GM18870 (cell line): ENCODE results near the gene PRPF6.

Source experiments
- ATAC-seq: cut with Tn5 transposase; IDR thresholded peaks from one replicate; pipeline ENCODE4 v1.9.1; 2021; ENCODE audit warnings: moderate library complexity; ENCODE audit not compliant: unreplicated experiment

Gene PRPF6

DNA sequence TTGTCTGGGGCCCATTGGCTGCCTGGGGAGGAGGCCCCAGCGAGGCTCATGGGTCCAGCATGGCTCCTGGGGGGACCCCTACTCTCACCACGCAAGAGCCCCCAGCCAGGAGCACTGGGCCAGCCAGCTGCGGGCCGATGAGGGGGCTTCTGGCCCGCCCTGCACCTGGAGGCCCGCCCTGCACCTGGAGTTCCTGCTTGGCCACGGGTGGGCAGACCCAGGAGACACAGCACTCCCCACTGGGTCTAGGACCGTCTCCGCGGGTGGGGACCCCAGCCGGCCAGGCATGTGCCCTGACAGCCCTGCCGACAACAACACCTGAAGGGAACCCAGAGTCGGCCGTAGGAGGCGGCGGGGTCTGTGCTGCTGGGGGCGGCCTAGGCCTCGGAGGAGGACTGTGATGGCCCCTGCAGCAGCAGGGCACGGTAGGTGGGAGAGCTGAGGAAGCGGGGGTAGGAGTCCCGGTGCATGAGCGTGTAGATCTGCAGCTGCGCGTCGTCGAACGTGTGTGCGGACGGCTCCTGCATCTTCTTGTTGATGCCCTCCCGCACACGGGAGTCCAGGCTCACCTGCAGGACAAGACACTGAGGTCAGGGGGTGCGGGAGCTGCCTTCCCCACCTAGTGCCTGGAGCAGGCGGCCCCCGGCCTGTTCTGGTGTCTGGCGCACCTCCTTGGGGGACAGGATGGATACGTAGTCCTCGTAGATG is 92.7 kb downstream of the PRPF6 start:
- no peak for ATAC-seq

DNA sequence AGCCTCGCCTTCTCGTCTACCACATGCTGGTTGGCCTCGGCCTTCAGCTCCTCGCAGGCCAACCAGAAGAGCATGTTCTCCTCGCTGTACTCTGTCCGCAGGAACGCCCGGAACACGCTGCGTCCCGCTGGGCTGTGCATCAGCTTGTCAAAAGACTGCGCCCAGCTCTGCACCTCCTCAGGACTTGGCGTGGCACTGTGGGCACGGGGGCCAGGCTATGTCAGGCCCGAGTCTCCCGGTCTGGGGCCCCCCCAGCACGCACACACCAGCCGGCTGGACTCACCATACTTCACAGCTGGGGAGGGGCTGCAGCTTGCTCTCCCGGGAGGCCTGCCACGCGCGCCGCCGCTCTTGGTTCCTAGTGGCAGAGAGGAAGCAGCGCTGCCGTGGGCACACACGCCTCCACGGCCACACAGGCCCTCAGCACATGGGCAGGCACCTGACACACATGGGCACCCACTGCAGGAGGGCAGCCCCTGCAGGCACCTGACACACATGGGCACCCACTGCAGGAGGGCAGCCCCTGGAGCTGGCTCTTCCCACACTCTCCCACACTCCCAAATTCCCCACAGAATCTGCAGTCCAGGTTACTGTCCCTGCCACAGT is 93.4 kb downstream of the PRPF6 start:
- ATAC-seq, result no peak

DNA sequence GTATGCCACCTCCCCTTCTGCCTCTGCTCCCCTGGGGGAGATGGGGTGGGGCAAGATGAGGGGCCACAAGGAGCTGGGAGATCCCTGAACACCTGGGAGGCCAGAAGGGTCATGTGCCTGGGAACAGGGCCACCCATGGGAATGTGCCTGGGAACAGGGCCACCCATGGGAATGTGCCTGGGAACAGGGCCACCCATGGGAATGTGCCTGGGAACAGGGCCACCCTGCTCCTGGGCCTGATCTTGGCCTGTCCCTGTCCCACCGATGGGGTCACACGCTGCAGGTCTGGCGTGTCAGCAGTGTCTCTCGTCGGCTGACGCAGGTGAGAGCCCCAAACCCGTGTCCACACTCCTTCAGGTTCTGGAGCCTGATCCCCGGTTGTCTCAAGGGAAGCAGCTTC is 94.0 kb downstream of the PRPF6 start:
- no peak for ATAC-seq

DNA sequence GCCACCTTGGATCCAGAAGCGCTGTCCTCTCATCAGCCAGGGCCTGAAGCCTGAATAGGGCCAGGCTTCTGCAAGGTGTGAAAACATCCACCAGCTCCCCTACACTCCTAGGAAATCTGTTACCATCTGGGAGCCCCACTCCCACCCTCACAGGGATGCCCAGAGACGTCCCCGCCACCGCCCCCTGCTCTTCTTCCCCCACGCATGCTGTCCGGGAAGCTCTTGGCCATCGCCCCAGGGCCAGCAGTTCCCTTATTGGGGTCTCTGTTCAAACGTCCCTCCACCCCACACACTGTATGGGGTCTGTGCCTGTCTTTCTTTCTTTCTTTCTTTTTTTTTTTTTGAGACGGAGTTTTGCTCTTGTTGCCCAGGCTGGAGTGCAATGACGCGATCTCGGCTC is 94.6 kb downstream of the PRPF6 start:
- no peak for ATAC-seq

DNA sequence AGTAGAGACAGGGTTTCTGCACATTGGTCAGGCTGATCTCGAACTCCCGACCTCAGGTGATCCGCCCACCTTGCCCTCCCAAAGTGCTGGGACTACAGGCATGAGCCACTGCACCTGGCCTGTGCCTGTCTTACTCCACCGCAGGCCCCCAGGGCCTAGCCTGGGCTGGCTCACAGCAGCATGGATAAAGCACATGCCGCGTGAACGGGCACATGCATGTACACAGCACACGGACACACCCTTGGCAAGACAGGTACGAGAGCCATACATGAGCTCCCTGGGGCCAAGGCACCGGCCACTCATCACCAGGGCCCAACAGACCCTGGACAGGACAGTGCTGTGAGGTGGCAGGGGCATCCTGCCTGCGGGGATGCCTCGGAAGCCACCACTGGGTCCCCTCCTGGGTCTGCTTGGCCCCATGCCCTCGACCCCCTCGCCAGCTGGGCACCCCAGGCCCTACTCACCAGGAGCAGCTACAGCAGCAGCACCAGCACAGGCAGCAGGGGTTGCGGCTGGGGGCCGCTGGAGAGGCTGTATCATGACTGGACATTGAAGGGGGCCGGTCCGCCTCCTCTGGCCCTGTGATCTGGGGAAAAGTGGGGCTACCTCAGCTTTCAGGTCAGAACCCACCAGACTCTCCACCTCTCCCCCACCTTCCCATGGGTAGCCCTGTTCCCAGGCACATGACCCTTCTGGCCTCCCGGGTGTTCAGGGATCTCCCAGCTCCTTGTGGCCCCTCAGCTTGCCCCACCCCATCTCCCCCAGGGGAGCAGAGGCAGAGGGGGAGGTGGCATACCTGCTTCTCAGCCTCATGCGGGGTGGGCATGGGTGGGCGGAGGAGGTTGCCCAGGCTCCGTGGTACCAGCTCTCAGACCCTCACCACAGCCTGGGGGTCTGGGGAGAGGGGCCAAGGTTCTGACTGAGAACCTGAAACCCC is 95.4 kb downstream of the PRPF6 start:
- no peak for ATAC-seq

DNA sequence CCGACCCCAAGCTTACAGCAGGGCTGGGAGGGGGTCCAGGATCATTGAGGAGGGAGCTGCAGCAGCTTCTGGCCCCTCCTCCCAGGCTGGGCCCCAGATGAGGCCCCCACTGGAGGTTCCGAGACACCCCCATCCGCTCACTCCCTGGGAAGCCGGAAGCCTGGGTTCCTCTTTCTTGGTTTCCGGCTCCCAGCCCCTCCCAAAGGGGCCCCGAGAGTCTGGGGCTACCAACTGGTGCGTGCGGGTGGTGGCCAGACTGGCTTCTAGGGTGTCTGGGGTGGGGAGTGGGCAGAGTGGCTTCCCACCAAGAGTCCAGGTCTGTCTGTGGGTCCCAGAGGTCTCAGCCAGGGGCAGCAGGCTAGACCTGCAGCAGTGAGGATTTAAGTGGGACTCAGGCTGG is 96.2 kb downstream of the PRPF6 start:
- no peak for ATAC-seq

DNA sequence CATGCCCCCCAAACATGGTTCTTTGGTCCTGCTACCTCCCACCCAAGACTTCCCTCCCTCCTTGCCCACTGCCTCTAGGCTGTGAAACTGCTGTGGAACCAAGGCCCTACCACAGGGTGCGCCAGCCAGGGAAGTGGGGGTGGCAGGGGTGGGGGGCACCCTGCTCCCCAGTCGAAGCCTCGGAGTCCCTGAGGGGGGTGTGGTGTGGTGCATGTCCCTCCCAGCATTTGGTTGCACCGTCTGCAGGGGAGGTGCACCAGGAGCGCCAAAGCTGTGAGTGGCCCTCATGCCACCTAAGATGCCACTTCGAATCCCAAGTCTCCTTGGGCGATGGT is 96.6 kb downstream of the PRPF6 start:
- ATAC-seq, result no peak

DNA sequence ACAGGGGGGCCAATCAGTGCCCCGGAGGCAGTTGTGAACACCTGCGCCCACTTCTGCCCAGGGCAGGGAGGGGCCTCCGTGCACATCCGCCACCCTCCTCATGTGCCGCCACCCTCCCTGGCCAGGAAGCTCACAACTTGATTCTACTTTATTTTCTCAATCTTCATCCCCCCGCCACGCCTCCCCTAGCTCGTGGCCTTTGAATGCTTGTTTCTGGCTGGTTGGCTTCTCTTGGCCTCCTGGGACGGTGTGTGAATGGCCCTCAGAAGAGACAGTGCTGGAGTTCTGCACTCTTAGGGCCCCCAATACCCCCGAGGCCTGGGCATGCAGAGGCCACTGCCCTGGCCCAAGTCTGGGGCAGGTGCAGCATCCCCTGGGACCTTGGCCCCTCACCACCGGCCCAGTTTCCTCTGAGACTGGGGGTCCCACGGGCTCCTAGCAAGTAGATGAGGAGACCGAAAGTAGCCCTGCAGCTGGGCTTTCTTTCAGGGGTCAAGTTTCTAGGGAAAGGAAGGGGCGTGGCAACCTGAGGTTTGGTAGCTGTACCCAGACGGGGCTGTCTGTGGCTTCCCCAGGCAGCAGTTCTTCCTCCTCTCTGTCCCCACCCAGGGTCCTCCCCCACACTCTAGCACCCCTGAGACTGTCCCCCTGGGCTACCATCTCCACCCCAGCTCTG is 97.1 kb downstream of the PRPF6 start:
- ATAC-seq, result no peak

DNA sequence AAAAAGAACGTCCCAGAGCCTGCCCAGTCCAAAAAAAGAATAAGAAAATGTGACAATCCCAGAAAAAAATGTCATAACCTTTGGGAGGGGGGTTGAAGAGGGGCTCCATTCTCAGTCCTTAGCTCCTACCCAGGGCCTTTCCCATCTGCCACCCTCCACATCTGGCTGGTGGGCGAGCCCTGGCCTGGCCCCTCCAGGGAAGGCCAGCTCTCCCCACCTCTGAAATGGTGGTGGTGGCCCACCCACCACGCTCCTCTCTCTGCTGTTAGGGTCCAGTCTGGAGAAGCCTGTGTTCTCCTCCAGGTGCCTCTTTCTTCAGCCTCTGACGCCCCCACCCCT is 98.0 kb downstream of the PRPF6 start:
- ATAC-seq, result no peak

DNA sequence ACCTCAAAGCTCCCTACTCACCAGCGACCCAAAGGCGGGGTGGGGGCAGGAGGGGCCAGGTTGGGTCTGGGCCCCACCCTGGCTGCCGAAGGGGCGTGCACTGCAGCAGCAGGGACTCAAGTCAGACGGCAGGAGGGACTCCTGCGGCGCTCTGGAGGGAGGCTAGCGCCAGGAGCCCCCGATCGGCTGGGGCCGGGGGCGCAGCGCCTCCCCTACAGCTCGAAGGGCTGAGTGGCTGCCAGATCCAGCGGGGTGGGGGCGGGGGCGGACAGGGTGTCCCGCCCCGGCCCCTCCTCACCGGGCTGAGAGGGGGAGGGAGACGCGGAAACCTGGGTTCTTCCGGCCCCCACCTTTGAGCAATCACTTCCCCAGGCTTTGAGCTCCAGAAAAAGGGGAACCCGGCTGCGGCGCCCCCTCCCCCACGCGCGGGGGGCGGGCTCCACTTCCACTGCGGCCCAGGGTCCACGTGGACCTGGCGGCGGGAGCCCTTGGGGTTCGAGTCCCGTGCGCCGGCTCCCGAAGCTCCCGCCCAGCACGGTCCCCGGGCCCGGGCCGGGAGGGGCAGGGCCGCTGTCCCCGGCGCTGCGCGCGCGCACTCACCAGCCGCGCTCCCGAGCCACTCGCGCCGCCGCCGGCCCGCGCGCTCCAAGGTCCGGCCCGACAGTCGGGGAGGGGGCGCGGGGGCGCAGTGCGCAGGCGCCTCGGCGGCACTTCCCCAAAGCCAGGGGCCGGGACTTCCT is 98.5 kb downstream of the PRPF6 start, which contains the start of gene RGS19:
Gene RGS19, minus strand, starts transcription at position 246 of the 740 bp plus-strand sequence. CDS start 2,632 bp downstream, outside the sequence.
- no peak for ATAC-seq

DNA sequence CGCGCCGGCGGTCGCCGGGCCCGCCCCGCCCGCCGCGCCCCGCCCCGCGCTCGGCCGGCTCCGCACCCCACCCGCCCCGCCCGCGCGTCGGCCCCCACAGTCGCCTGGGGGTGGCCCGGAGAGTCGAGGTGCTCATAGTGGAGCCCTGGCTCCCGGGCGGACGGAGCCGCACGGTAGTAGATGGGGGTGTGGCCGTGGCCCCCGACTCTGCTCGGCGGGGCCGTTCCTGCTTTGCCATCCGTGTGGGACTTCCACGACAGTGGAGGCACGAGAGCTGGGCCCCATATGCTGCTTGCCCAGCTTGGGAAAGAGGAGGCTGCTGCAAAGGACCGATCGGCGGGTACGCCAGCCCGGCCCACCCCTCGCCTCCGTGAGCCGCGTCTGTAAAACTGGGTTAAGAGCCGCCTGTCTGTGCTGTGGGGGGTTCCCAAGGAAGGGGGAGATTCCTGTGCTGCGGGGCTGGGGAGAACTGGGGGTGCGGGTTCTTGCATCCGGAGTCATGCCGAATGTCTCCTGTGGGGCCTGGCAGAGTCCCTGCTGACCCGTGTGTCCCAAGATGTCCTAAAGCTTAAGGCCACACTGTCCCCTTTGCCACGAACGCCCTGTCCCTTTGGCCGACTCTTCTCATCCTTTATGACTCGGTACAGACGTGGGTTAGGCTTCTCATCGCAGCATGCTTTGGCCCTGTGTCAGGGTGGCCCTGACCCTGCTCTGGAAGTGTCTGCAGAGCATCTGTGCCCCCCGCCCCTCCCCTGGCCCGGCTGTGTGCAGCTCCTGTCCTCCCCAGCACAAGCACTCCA is 99.3 kb downstream of the PRPF6 start, which contains the start of gene OPRL1:
Gene OPRL1, plus strand, starts transcription at position 70 of the 800 bp plus-strand sequence. CDS start 12,639 bp downstream, outside the sequence.
- no peak for ATAC-seq

DNA sequence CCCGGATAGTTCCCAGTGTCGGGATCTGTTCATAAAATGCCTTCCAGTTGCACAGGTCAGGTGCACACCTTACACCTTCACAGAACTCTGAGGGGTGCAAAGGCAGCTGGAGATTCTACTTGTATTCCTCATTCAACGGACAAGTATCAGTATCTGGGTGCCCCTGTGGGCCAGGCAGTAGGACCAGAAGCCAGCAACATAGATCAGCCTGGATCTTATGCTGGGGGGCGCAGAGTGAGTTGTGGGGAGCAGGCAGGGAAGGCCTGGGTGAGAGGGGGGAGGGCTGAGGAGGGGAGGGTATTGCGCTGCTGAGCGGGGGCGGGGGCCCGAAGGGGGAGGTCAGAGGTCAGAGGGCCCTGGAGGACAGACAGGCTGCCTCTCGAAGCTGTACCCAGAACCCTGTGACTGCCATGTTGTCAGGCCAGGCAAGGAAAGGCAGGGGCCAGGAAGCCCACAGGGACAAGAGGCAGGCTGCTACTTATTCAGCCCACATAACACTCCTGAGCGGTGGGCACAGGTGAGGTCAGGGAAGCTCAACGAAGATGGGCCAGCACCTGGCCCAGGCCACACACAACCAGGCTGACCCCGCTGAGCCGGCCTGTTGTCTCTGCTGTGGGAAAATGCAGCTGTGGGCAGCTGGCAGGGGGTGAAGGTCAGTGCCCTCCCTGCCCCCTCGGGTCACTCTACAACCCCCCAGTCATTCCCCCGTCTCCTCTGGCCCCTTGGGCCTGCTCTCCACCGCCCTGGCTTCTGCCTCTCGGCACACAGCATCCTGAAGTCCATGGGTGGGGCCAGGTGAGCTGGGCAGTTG is 100.1 kb downstream of the PRPF6 start:
- no peak for ATAC-seq

DNA sequence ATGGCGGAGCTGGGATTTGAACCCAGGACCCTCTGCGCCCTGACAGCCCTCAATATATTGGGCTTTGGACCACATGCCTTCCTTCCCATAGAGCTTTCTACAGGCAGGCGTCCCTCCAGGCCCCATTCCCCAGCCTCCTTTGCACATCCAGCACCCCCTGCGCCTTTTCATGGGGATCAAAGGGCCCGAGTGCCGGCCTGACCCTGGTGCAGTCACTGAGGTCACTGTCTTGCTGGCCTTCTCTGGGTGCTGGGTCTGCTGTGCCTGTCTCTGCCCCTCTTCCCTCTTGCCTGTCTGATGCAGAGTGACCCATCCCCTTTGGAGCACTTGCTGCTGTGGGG is 100.7 kb downstream of the PRPF6 start:
- no peak for ATAC-seq

DNA sequence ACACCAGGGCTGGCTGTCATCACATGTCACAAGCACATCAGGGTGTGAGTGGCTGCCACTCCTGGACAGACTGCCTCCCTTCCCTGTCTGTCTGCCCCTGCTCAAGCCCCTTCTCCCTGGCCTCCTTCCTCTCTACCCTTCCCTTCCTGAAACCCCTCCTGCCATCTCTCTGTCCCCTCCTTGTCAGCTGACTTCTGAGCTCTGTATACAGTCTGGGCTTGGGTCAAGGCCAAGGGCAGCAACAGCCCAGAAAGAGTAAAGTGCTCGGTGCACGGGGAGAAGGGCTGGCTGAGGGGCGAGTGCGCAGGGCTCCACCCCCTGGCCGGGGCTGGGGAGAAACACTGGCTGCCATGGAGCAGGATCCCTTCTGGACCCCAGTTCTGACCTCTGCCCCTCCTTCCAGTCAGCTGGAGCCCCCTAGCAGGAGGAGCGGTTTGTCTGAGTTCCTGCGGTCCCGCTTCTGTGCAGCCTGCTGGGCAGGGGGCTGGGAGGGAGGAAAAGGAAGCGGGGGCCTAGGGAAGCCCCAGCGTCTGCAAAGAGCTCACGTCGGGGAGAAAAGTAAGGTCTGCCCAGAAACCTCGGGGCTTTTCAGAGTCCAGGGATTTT is 101.3 kb downstream of the PRPF6 start:
- no peak for ATAC-seq
